RWPE2 (cell line): ENCODE measurements around the gene INTS1.

Experiments
- ATAC-seq: fragments of 200-7000 bp; cut with Tn5 transposase; 3 replicates; pipeline ENCODE4 v1.9.1; 2021; ENCODE audit warnings: low read depth
- DNase-seq: peaks from one replicate; pipeline ENCODE4 v3.0.0-alpha.2; 2020; ENCODE audit warnings: low spot score
- H3K27ac ChIP-seq: fragments of 450-650 bp; 2 replicates; pipeline ENCODE4 v1.5.1; 2017; ENCODE audit warnings: mild to moderate bottlenecking; ENCODE audit not compliant: poor library complexity, severe bottlenecking
- H3K27me3 ChIP-seq: fragments of 250-450 bp; sonication (Bioruptor Pico); 2 replicates; pipeline ENCODE4 v1.5.1; 2021; ENCODE audit warnings: mild to moderate bottlenecking, moderate library complexity; ENCODE audit not compliant: insufficient read depth, poor library complexity, severe bottlenecking
- H3K36me3 ChIP-seq: fragments of 250-450 bp; sonication (Bioruptor Pico); 2 replicates; pipeline ENCODE4 v1.5.1; 2020; ENCODE audit warnings: low read depth, mild to moderate bottlenecking, moderate library complexity
- H3K4me1 ChIP-seq: fragments of 250-450 bp; sonication (Bioruptor Pico); 2 replicates; pipeline ENCODE4 v1.5.1; 2021; ENCODE audit warnings: mild to moderate bottlenecking, moderate library complexity; ENCODE audit not compliant: insufficient read depth, poor library complexity, severe bottlenecking
- H3K4me3 ChIP-seq: fragments of 250-450 bp; sonication (Bioruptor Pico); 2 replicates; pipeline ENCODE4 v1.5.1; 2021; ENCODE audit warnings: mild to moderate bottlenecking, moderate library complexity; ENCODE audit not compliant: severe bottlenecking
- H3K9me3 ChIP-seq: fragments of 250-450 bp; sonication (Bioruptor Pico); 2 replicates; pipeline ENCODE4 v1.5.1; 2021; ENCODE audit warnings: mild to moderate bottlenecking, moderate library complexity; ENCODE audit not compliant: severe bottlenecking
- CTCF ChIP-seq: fragments of 450-650 bp; IDR thresholded peaks from one replicate; pipeline ENCODE4 v1.5.1; 2017; ENCODE audit warnings: mild to moderate bottlenecking, moderate library complexity; ENCODE audit not compliant: poor library complexity, severe bottlenecking

INTS1 gene

DNA sequence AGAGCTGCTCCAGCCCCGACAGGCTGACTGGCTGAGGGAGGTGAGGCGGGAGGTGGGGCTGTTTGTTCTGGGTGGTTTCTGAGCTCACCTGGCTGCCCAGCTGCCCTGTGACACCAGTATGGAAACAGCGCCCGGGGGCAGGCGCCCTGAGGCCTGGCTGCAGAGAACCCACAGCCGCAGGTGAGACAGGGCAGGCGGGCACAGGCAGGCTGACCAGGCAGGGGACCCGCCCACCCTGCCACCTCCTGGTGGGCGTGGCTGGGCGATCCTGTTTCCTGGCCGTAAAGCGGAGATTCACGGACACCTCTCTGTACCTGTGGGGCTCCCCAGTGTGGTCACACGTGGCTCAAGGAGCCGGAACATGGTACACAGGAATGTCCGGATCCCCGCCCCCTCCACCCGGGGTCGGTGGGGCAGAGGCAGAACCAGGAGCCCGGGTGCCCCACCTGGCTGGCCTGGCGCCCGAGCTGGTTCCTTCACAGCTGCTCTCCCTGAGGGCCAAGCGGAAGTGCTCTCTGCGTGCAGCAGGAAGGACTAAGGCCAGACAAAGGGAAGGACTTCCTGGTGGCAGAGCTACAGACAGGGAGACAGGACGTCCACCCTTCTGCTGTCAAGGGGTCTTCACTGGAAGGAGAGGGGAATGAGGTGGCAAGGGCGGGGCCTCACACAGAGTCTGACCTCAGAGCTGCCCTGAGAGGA, 48.8 kb downstream of the INTS1 start:
- H3K27ac ChIP-seq = peak overlapping the region; percentile 82
- no peak for TF ChIP-seq CTCF
- peaks cover 24% of the 10 kb centered on the region for H3K4me1 ChIP-seq
- H3K27me3 ChIP-seq = no peaks in the 10 kb centered on the region
- H3K9me3 ChIP-seq = no peaks in the 10 kb centered on the region
- peaks cover 3% of the 10 kb centered on the region; the same call in 1 of the 2 replicates for H3K36me3 ChIP-seq
- ATAC-seq (peak; percentile 49), DNase-seq (peak; percentile 94)
- peak overlapping the region; percentile 1 for H3K4me3 ChIP-seq

DNA sequence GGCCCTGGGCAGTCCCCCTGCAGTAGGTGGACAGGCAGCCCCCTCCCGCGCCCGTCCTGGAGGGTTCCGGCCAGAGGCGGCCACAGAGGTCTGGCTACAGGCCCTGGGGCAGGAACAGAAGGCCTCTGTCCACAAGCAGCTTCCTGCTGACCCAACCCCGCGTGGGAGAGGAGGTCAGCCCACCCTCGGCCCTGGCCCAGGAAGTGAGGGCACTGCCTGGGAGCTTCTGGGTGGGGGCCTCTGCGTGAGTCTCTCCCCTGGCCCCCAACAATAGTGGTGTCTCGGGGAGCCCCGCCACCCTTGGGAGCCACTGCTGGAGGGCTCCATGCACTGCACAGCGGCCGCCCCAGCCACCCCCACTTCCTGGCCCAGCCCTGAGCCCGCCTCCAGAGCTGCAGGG, 49.6 kb downstream of the INTS1 start:
- peak overlapping the region; percentile 82 for H3K27ac ChIP-seq
- H3K9me3 ChIP-seq = no peaks in the 10 kb centered on the region
- TF ChIP-seq CTCF = no peak
- H3K4me1 ChIP-seq = peaks cover 19% of the 10 kb centered on the region
- peaks cover 3% of the 10 kb centered on the region; the same call in 1 of the 2 replicates for H3K36me3 ChIP-seq
- DNase-seq (no peak), ATAC-seq (no peak)
- H3K4me3 ChIP-seq = peak overlapping the region; percentile 1
- H3K27me3 ChIP-seq = no peaks in the 10 kb centered on the region

GRCh38 chr7:1452205-1452604, 52.0 kb downstream of the INTS1 start:
- Histone ChIP-seq H3K27me3 (no peaks in the 10 kb centered on the region), H3K4me3 (no peak overlapping the region), H3K27ac (no peak overlapping the region), H3K36me3 (peaks cover 8% of the 10 kb centered on the region; the same call in 1 of the 2 replicates), H3K9me3 (no peaks in the 10 kb centered on the region), H3K4me1 (peaks cover 19% of the 10 kb centered on the region)
- no peak for DNase-seq
- ATAC-seq = no peak
- no peak for TF ChIP-seq CTCF

- Histone ChIP-seq H3K27me3 (no peaks in the 10 kb centered on the region), H3K36me3 (peaks cover 8% of the 10 kb centered on the region; the same call in 1 of the 2 replicates), H3K9me3 (no peaks in the 10 kb centered on the region), H3K27ac (no peak overlapping the region), H3K4me3 (no peak overlapping the region), H3K4me1 (peaks cover 14% of the 10 kb centered on the region)
- DNase-seq (no peak), ATAC-seq (no peak)
- TF ChIP-seq CTCF = no peak
Observed at GRCh38 chr7:1450987-1451386, 53.2 kb downstream of the INTS1 start.

DNA sequence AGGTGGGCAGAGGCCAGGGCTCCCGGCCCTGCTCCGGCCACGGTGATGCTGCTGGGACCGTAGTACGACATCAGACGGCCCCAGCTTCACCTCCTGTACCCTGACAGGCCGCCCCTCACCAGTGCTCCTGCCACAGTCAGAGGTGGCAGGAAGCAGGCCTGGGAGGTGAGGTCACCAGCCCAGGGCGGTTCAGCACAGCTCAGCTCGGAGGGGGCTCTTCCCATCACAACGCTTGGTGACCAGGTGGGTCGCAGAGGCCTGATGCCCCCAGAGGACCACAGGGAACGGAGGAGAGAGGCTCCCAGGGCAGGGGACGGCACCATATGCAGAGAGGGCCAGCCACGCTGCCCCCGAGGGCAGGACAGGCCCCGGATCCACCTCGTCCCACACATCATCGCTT, 53.8 kb downstream of the INTS1 start:
- Histone ChIP-seq H3K36me3 (peaks cover 8% of the 10 kb centered on the region; the same call in 1 of the 2 replicates), H3K4me3 (no peak overlapping the region), H3K27me3 (no peaks in the 10 kb centered on the region), H3K9me3 (no peaks in the 10 kb centered on the region), H3K27ac (no peak overlapping the region), H3K4me1 (peaks cover 12% of the 10 kb centered on the region)
- ATAC-seq = no peak
- no peak for TF ChIP-seq CTCF
- no peak for DNase-seq
